HCT116 (cell line): ENCODE data around the gene OSTF1. TPM values are rescaled to one million over a fixed set of nuclear protein-coding genes. Genes with fewer than 3 reads are reported as not detected.

ENCODE experiments used
- ATAC-seq: fragments of 200-7000 bp; cut with Tn5 transposase; 2 replicates; pipeline ENCODE4 v1.9.1; 2020; ENCODE audit warnings: mild to moderate bottlenecking, moderate library complexity
- BruUV-seq: library from RNA; stranded (reverse); fragments of 400-500 nt; replicated peaks from 2 replicates; lab custom pipeline; 2021; lab: Mats Ljungman, UMichigan
- CTCF ChIA-PET: fragments of 300-600 bp; sonication (Branson Sonifier 250); formaldehyde crosslinking; loops from one replicate; lab custom pipeline; 2021; ENCODE audit warnings: antibody characterized with exemption; lab: Charles Lee
- POLR2A ChIA-PET: fragments of 300-600, 350-600 bp; sonication (Branson Sonifier 250); formaldehyde crosslinking; loops from one replicate; lab custom pipeline; 2021; ENCODE audit warnings: antibody characterized with exemption; lab: Charles Lee
- RAD21 ChIA-PET, 2 experiments: fragments of 300-600 bp; sonication (Branson Sonifier 250); formaldehyde crosslinking; loops; one replicate each; lab custom pipeline; 2023; ENCODE audit warnings: low total read pairs in 2 of 2; ENCODE audit not compliant: uncharacterized antibody in 2 of 2, unreplicated experiment in 2 of 2, low non-redundant PET in 1 of 2; lab: Charles Lee
- DNase-seq: peaks from one replicate; pipeline ENCODE4 v3.0.0-alpha.2; 2010; ENCODE audit warnings: low read depth, low spot score
- H2AFZ ChIP-seq: fragments of 200-600 bp; shearing (Covaris generic), sonication (generic); 2 replicates; pipeline ENCODE4 v1.6.1; 2017; ENCODE audit warnings: low read depth, mixed run types, mixed read lengths, antibody characterized with exemption, low read length; ENCODE audit not compliant: poor library complexity, severe bottlenecking
- H3K27ac ChIP-seq: 2 replicates; pipeline ENCODE4 v1.5.1; 2012; ENCODE audit warnings: low read depth, low read length
- H3K27me3 ChIP-seq: fragments of 200-600 bp; sonication (generic); 2 replicates; pipeline ENCODE4 v1.6.1; 2016; ENCODE audit warnings: mixed run types, low read length, mixed read lengths; ENCODE audit not compliant: insufficient read depth
- H3K36me3 ChIP-seq, 2 experiments: fragments of 200-500 bp in 1 of 2; fragments of 200-600 bp in 1 of 2; sonication (Bioruptor generic) in 1 of 2; sonication (generic) in 1 of 2; 2 replicates each; pipeline versions ENCODE4 v1.5.1 to v1.6.1; 2014 to 2016; ENCODE audit warnings: low read length in 2 of 2, inconsistent platforms in 1 of 2, mixed read lengths in 1 of 2, mixed run types in 1 of 2; ENCODE audit not compliant: insufficient read depth in 2 of 2, control insufficient read depth in 1 of 2
- H3K4me1 ChIP-seq, 2 experiments: fragments of 200-600 bp in 1 of 2; sonication (generic) in 1 of 2; 2 replicates each; pipeline versions ENCODE4 v1.5.1 to v1.6.1; 2012 to 2017; ENCODE audit warnings: low read length in 2 of 2, inconsistent platforms in 1 of 2, mild to moderate bottlenecking in 1 of 2, mixed read lengths in 1 of 2, mixed run types in 1 of 2, moderate library complexity in 1 of 2; ENCODE audit not compliant: insufficient read depth in 2 of 2, control insufficient read depth in 1 of 2
- H3K4me2 ChIP-seq: fragments of 200-600 bp; sonication (generic); 2 replicates; pipeline ENCODE4 v1.6.1; 2017; ENCODE audit warnings: mixed run types, low read length, mixed read lengths
- H3K4me3 ChIP-seq, 2 experiments: fragments of 200-600 bp in 1 of 2; sonication (generic) in 1 of 2; replicated peaks in 1 of 2; 2 replicates each; pipeline ENCODE4 v1.5.1; 2011 to 2016; ENCODE audit warnings: low read length in 2 of 2, control low read depth in 1 of 2, low read depth in 1 of 2, mild to moderate bottlenecking in 1 of 2, mixed read lengths in 1 of 2, mixed run types in 1 of 2
- H3K79me2 ChIP-seq: fragments of 200-600 bp; sonication (generic); 2 replicates; pipeline ENCODE4 v1.6.1; 2017; ENCODE audit warnings: mild to moderate bottlenecking, mixed run types, low read length, moderate library complexity, mixed read lengths; ENCODE audit not compliant: insufficient read depth
- H3K9ac ChIP-seq: fragments of 200-600 bp; sonication (generic); 2 replicates; pipeline ENCODE4 v1.6.1; 2016; ENCODE audit warnings: low read length, mixed read lengths
- H3K9me2 ChIP-seq: fragments of 200-600 bp; sonication (generic), shearing (Covaris generic); 2 replicates; pipeline ENCODE4 v1.6.1; 2017; ENCODE audit warnings: mixed run types, mild to moderate bottlenecking, moderate library complexity; ENCODE audit not compliant: insufficient read depth
- H3K9me3 ChIP-seq, 2 experiments: fragments of 200-500 bp in 1 of 2; fragments of 200-600 bp in 1 of 2; sonication (Bioruptor generic) in 1 of 2; sonication (generic) in 1 of 2; 2 replicates each; pipeline ENCODE4 v1.6.1; 2014 to 2017; ENCODE audit warnings: low read length in 2 of 2, mixed read lengths in 2 of 2, inconsistent platforms in 1 of 2, low read depth in 1 of 2, mild to moderate bottlenecking in 1 of 2, mixed run types in 1 of 2, moderate library complexity in 1 of 2; ENCODE audit not compliant: control insufficient read depth in 1 of 2, insufficient read depth in 1 of 2
- H4K20me1 ChIP-seq: fragments of 200-600 bp; sonication (generic), shearing (Covaris generic); 2 replicates; pipeline ENCODE4 v1.6.1; 2017; ENCODE audit warnings: mixed run types, mild to moderate bottlenecking, moderate library complexity; ENCODE audit not compliant: insufficient read depth
- CBX3 ChIP-seq: IDR thresholded peaks from 2 replicates; pipeline ENCODE4 v1.6.1; 2012; ENCODE audit warnings: low read depth
- CEBPB ChIP-seq: IDR thresholded peaks from 2 replicates; pipeline ENCODE4 v1.6.1; 2012; ENCODE audit warnings: low read depth
- ELF1 ChIP-seq: IDR thresholded peaks from 2 replicates; pipeline ENCODE4 v1.6.1; 2012; ENCODE audit warnings: low read depth, borderline replicate concordance
- EZH2 ChIP-seq: fragments of 200-600 bp; sonication (generic); IDR thresholded peaks from 2 replicates; pipeline ENCODE4 v1.6.1; 2017; ENCODE audit warnings: antibody characterized with exemption, mixed run types
- EZH2phosphoT487 ChIP-seq: fragments of 200-600 bp; IDR thresholded peaks from 2 replicates; pipeline ENCODE4 v1.6.1; 2018; ENCODE audit warnings: antibody characterized with exemption, borderline replicate concordance
- FOSL1 ChIP-seq: IDR thresholded peaks from 2 replicates; pipeline ENCODE4 v1.6.1; 2012; ENCODE audit warnings: low read depth
- JUND ChIP-seq: IDR thresholded peaks from 2 replicates; pipeline ENCODE4 v1.6.1; 2012
- MAX ChIP-seq: IDR thresholded peaks from 2 replicates; pipeline ENCODE4 v1.6.1; 2012
- POLR2A ChIP-seq: IDR thresholded peaks from 2 replicates; pipeline ENCODE4 v1.7.0; 2011; ENCODE audit warnings: borderline replicate concordance; ENCODE audit not compliant: insufficient read depth, insufficient read length; ENCODE audit errors: extremely low read depth
- POLR2AphosphoS5 ChIP-seq: IDR thresholded peaks from 2 replicates; pipeline ENCODE4 v1.6.1; 2011; ENCODE audit warnings: mild to moderate bottlenecking, low read depth, low read length, moderate library complexity
- RAD21 ChIP-seq: IDR thresholded peaks from 2 replicates; pipeline ENCODE4 v1.6.1; 2012; ENCODE audit warnings: low read depth, mild to moderate bottlenecking
- SIN3A ChIP-seq: IDR thresholded peaks from 2 replicates; pipeline ENCODE4 v1.6.1; 2012; ENCODE audit warnings: low read depth
- SP1 ChIP-seq: IDR thresholded peaks from 2 replicates; pipeline ENCODE4 v1.6.1; 2012; ENCODE audit warnings: low read depth
- SRF ChIP-seq: IDR thresholded peaks from 2 replicates; pipeline ENCODE4 v1.6.1; 2012; ENCODE audit warnings: low read depth
- TCF7L2 ChIP-seq: IDR thresholded peaks from 2 replicates; pipeline ENCODE4 v1.7.0; 2011; ENCODE audit warnings: borderline replicate concordance, inconsistent platforms; ENCODE audit not compliant: insufficient read depth, insufficient read length; ENCODE audit errors: extremely low read depth
- ZBTB33 ChIP-seq: IDR thresholded peaks from 2 replicates; pipeline ENCODE4 v1.6.1; 2011; ENCODE audit warnings: mild to moderate bottlenecking, low read length, moderate library complexity; ENCODE audit not compliant: insufficient replicate concordance; ENCODE audit errors: extremely low read depth
- ZFX ChIP-seq: fragments of 450-650 bp; IDR thresholded peaks from 2 replicates; pipeline ENCODE4 v1.6.1; 2017
- ZNF274 ChIP-seq: fragments of 200-500 bp; sonication (Bioruptor generic); IDR thresholded peaks from 2 replicates; pipeline ENCODE4 v1.6.1; 2014; ENCODE audit warnings: mild to moderate bottlenecking, low read depth, low read length, inconsistent platforms
- intact Hi-C: fragments of 100-400 bp; cut with micrococcal nuclease; formaldehyde crosslinking; loops from 2 replicates; pipeline ENCODE4 v1.10.0; 2022
- total RNA-seq: library from RNA; stranded (reverse); gene quantifications from one replicate; pipeline ENCODE4 v1.2.1, GENCODE V29; 2021; ENCODE audit not compliant: unreplicated experiment

Gene OSTF1
- total RNA-seq, 1 experiment from 2014 or later, result 20.7 TPM

GRCh38 chr9:75067894-75068293 lies 20.4 kb upstream of the OSTF1 start:
- H2AFZ ChIP-seq, result no peak overlapping the region
- no peak overlapping the region for H3K27ac ChIP-seq
- no peaks in the 10 kb centered on the region for H3K9me2 ChIP-seq
- TF ChIP-seq ELF1 (no peak), EZH2phosphoT487 (no peak), SP1 (no peak), JUND (no peak), TCF7L2 (no peak), CEBPB (no peak), ZNF274 (no peak), RAD21 (no peak), MAX (no peak), POLR2A (no peak)
- POLR2A ChIA-PET, result no interaction called here
- H3K27me3 ChIP-seq, result no peaks in the 10 kb centered on the region
- no peak for ATAC-seq
- RAD21 ChIA-PET, result no interaction called here
- H3K4me1 ChIP-seq, result peaks cover 4 to 11% of the 10 kb centered on the region in 2 experiments; a peak in 3 of 4 replicates
- H3K4me3 ChIP-seq, result no peak overlapping the region
- no peak for DNase-seq
- H4K20me1 ChIP-seq, result no peaks in the 10 kb centered on the region
- intact Hi-C loops, result no loop called here
- no peak overlapping the region for H3K9ac ChIP-seq
- no peaks in the 10 kb centered on the region for H3K9me3 ChIP-seq
- H3K79me2 ChIP-seq, result no peaks in the 10 kb centered on the region
- no peak overlapping the region for H3K4me2 ChIP-seq
- H3K36me3 ChIP-seq, result no peaks in the 10 kb centered on the region
- CTCF ChIA-PET, result no interaction called here
- no TSS peak for BruUV-seq

GRCh38 chr9:75069171-75069570 lies 19.1 kb upstream of the OSTF1 start:
- Histone ChIP-seq H3K9me2 (no peaks in the 10 kb centered on the region), H3K4me2 (no peak overlapping the region), H3K36me3 (no peaks in the 10 kb centered on the region), H3K9ac (no peak overlapping the region), H3K4me3 (no peak overlapping the region), H3K27ac (no peak overlapping the region), H3K9me3 (no peaks in the 10 kb centered on the region), H3K79me2 (no peaks in the 10 kb centered on the region), H4K20me1 (no peaks in the 10 kb centered on the region), H2AFZ (no peak overlapping the region), H3K4me1 (peaks cover 4 to 11% of the 10 kb centered on the region in 2 experiments; a peak in 3 of 4 replicates), H3K27me3 (no peaks in the 10 kb centered on the region)
- no TSS peak for BruUV-seq
- ChIA-PET POLR2A (no interaction called here), CTCF (no interaction called here), RAD21 (no interaction called here)
- DNase-seq, result no peak
- ATAC-seq, result no peak
- intact Hi-C loops, result no loop called here
- TF ChIP-seq TCF7L2 (no peak), RAD21 (no peak), POLR2A (no peak), FOSL1 (no peak), POLR2AphosphoS5 (no peak), SIN3A (no peak), SP1 (no peak), EZH2 (no peak), MAX (no peak), ZFX (no peak), ZBTB33 (no peak), SRF (no peak), CEBPB (no peak), CBX3 (no peak), ELF1 (no peak)
